Measurements from ENCODE around the gene METAP1D.
"Not testable (repeated sequence)": the region's sequence is repeated elsewhere in the genome, so short reads cannot be mapped to it uniquely, and the experiment has no call there.

METAP1D gene

GRCh38 chr2:172105471-172106107 lies 105.8 kb downstream of the METAP1D start:
- no peak for DNase-seq

GRCh38 chr2:172106108-172106961 lies 106.6 kb downstream of the METAP1D start:
- DNase-seq, result no peak

- DNase-seq, result no peak
Measured at GRCh38 chr2:172107690-172108586, 108.2 kb downstream of the METAP1D start.

- DNase-seq, result no peak
Measured at GRCh38 chr2:172108587-172108930, 108.8 kb downstream of the METAP1D start.

- DNase-seq, result no peak
Measured at GRCh38 chr2:172109256-172109987, 109.7 kb downstream of the METAP1D start.

GRCh38 chr2:172109988-172110811 lies 110.4 kb downstream of the METAP1D start:
- DNase-seq, result no peak

GRCh38 chr2:172113617-172114016 lies 113.9 kb downstream of the METAP1D start:
- DNase-seq, result no peak

- DNase-seq, result not testable (repeated sequence)
Measured at GRCh38 chr2:172114176-172114575, 114.4 kb downstream of the METAP1D start.

GRCh38 chr2:172114579-172114978 lies 114.8 kb downstream of the METAP1D start:
- no peak for DNase-seq

- no peak for DNase-seq
Measured at GRCh38 chr2:172116107-172116506, 116.4 kb downstream of the METAP1D start.

- no peak for DNase-seq
Measured at GRCh38 chr2:172119089-172119488, 119.3 kb downstream of the METAP1D start.

- no peak for DNase-seq
Measured at GRCh38 chr2:172120118-172120517, 120.4 kb downstream of the METAP1D start.

GRCh38 chr2:172128484-172128883 lies 128.7 kb downstream of the METAP1D start:
- no peak for DNase-seq

GRCh38 chr2:172129404-172129803 lies 129.7 kb downstream of the METAP1D start:
- no peak for DNase-seq

All from stimulated activated CD4-positive, alpha-beta T cell treated with anti-CD3 and anti-CD28 coated beads, Interleukin-4, amount 100 ng/mL, for 1 hour (primary cell).